GM18907 (cell line): ENCODE measurements around the gene KLF7.

Experiments used
- ATAC-seq: cut with Tn5 transposase; IDR thresholded peaks from one replicate; pipeline ENCODE4 v1.9.1; 2021; ENCODE audit warnings: mild to moderate bottlenecking, moderate library complexity; ENCODE audit not compliant: unreplicated experiment

Gene KLF7

DNA sequence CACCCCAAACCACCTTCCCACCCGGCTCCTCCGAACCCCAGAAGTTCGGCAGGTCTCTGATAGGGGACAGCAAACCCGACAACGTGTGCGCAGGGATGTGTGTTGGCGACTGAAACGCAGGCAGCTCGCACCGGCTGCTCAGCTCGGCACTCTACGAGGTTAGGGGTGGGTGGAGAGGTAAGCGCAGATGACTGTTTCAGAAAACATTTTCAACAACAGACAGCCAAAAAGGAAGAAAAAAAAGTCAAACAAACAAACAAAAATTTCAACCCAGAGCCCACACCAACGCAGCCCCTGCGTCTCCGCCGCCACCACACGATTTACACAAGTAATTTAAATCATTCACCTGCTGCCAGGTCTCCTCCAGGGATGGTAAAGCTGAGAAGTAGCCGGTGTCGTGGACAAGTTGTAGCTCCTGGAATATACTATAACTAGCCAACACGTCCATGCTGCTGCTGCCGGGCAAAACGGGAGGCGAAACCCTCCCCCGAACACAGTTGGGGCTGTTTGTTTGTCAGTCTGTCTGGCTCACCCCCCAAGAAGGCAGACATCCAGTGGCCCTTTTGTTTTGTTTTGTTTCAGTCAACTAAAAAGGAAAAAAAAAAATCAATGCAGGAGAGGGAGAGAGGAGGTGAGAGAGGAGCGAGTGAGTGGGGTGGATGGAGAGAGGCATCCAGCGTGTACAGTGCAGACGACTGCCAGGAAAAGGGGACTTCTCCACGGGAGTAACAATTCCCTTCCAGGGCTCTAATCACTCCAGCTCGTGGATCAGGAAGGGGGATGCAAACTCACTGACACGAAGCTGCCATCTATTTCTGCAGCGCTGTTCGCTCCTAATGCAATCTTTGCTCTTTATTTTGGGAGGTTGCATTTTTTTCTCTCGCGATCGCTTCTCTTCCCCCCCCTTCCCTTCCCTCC, at the start of gene KLF7:
KLF7 (minus strand) TSS at position 828 of the 918 bp plus-strand sequence; CDS start at position 448, 380 bp downstream.
- ATAC-seq: no peak

GRCh38 chr2:207215308-207215707, 49.6 kb upstream of the KLF7 start:
- ATAC-seq: no peak

GRCh38 chr2:207214446-207214845, 48.7 kb upstream of the KLF7 start:
- no peak for ATAC-seq

DNA sequence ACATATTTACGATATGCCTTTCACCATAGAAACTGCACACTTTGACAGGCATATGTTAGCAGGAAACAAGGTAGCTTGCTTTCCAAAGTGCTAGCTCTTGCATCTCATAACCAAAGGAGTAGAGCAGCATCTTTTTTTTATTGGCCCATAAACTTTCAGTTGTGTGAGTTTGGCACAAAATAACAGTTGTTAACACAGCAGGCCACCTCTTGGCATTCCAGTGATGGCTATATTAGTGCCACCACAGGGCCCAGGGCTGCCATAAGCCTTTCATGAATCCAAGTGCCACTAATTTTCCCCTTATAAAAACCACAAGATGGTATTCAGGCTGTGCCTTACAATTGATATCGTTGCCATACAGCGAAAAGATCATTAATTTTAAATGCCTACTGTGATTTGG, 40.3 kb upstream of the KLF7 start:
- no peak for ATAC-seq

- ATAC-seq: no peak
These were observed 39.6 kb upstream of the KLF7 start for GRCh38 chr2:207205173-207205957.

DNA sequence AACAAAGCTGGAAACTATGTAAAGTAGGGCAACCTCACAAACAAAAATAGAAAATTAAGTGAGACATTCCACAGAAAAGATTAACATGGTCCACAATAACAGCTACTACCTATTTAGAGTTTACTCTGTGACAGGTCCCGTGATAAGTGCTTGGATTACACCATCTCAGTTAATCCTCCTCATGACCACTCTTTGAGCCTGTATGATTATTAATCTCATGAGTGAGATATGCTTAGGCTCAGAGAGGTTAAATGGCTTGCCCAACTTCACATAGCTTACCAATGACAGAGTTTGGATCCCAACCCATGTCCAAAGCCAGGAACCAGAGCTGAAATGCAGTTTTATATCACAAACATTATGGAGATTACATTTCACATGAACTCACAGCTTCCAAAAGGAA, 37.3 kb upstream of the KLF7 start:
- no peak for ATAC-seq

DNA sequence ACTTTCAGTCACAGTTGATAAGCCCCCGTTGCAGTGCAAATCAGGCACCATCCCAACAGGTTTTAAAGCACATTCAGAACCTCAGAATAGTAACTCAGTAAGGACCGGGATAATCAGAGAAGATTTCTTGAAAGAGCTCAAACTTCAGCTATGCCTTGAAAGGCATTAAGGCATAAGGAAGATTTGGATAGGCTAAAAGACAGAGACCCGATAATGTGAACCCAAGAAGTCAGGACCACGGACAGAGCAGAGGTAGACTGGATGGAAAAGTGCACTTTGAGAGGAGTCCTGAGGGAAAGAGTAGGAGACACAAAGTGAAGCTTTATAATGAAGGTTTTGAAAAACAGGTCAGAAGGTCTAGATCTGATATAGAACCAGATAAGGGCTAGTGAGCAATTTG, 36.9 kb upstream of the KLF7 start:
- ATAC-seq: no peak

- ATAC-seq: no peak
These were observed 35.7 kb upstream of the KLF7 start for GRCh38 chr2:207201416-207201815.

DNA sequence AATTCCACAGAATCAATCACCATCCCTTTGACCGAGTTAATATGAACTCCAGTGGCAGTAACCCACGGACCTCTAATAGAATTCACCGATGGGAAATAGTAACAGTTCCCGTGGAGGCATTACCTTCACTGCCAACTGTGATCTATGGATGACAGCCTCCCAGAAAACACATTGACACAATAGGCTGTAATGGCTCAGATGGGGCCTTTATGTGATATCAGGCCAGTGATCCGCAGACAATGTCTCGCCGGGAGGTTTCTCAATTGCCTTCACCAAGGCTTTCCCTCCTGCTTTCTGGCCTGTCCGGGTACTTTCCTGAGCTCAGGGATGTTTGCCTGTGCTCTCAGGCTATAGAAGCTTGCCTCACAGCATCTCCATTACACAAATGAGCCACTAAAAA, 34.4 kb upstream of the KLF7 start:
- no peak for ATAC-seq

DNA sequence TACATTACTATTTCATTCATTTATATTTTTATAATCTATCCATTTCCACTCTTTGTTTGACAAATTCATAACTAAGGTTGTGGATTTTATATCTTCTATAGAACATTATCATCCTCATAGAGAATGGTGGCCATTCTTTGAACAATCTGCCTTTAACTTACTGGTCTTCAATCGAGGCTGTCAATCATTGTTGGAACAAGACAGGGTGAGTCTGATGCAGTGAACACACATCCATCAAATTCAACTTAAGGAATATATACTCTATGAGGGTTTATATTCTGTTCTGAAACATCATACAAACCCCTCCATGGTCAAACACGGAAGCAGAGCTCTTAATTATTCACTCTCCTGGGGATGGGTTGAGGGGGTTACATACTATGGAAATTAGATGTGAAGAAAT, 28.3 kb upstream of the KLF7 start:
- ATAC-seq: no peak

DNA sequence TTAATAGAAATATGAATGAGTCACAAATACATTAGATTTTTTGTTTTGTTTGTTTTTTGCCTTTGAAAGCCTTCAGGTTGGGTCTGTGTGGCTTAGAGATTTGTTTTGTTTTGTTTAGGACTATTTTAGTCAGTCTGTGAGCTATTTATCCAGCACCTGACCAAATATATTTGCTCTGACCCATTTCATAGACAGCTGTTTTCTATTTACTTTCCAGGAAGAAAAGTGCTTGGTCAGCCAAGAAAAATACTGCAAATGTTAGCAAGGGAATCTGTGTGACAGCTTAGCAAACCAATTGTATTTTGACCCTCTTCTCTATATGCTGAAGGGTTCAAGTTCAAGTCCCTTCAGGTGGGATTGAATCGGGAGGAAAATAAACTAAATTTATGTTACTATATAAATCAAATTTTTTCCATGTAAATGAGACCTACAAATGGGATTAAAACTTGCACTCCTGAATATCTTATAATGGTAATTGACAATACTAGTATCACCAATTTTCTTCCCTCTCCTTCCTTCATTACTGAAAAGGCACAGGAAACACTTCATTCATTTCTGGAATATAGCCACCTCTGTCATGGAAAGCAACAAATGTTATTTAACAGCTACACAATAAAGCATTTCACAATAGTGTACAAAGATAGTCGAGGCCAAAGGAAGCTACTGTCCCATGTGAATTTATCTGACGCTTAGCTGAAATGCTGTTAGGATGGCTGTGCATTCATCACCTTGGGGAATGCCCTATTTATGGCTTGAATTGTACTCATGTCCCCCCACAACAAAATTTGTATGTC, 23.1 kb upstream of the KLF7 start:
- no peak for ATAC-seq

- no peak for ATAC-seq
These were observed 19.6 kb upstream of the KLF7 start for GRCh38 chr2:207185372-207185771.

DNA sequence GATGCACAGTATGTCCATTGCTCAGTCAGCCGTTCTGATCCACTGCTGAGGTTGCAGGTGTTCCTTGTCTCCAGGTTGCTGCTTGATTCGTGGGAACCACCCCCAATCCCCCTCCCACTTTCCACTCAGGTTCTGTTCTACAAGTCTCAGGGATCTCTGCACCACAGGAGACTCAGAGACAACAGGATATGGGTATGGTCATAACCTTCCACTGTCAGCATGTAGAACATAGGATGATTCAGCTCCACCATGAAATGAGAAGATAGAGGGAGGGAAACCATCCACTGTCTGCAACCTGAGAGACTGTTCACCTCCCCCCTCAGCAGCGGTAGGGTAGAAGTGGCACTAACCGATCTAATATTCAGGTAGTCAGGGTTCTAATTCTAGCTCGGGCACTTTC, 19.0 kb upstream of the KLF7 start:
- ATAC-seq: no peak

DNA sequence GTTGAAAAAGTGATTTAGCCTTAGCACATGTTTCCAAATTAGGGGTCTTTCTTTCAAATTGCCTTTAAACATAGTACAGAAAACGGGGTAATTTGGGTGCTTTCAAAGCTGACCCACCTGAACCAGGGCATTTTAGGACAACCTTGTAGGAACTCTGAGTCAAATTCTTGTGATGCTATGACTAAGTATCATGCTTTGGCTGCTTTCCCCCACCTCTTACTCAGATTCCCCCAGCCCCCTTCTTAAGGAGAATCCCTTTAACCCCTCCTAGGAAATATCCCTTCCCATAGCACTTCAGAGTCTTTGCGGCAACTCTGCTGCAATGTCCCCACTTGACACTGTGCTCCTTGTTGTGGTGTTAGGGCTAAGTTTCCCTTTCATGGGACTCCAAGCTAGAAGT, 18.6 kb upstream of the KLF7 start:
- no peak for ATAC-seq

GRCh38 chr2:207183506-207183905, 17.8 kb upstream of the KLF7 start:
- ATAC-seq: no peak

DNA sequence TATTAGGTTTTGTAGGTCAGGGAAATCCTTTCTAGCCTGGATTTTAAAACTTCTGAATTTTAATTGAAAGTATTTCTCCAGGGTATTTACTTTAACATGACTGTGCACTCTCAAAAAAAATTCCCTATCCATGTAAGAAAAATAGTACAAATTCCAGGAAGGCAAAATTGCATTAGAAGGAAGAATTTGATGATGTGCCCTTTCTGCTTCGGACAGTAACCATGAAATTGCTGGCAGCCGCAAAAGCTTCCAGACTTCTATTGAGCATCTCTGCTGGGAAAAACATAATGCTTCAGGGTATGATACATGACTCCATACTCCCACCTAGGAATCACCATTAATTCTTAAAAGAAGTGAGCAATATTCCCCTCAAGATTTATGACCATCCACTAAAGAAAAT, 17.2 kb upstream of the KLF7 start:
- ATAC-seq: no peak

GRCh38 chr2:207181526-207182274, 16.0 kb upstream of the KLF7 start:
- ATAC-seq: no peak

GRCh38 chr2:207180741-207181140, 15.0 kb upstream of the KLF7 start:
- ATAC-seq: no peak

GRCh38 chr2:207176247-207176646, 10.5 kb upstream of the KLF7 start:
- no peak for ATAC-seq

DNA sequence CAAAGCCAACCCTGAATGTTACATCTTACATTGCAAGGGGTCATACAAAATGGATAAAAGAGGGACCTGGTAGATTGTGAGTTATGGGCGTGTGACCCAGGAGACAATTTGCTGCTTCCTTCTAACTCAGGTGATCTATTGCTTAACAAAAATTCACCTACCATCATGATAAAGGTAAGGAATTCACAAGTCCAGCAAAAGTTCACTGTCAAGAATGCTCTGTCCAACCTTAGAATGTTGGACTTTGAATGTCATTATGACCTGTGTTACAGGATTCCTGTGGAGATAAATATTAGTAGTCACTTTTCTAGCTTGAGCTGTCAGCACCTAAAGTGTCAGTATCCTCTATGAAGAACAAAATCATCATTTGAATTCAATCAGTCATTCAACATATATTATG, 7.9 kb upstream of the KLF7 start:
- ATAC-seq: no peak
